Right lobe of liver (tissue), 6 donors: ENCODE measurements around the gene IL6R. TPM values are rescaled to one million over a fixed set of nuclear protein-coding genes. Genes with fewer than 3 reads are reported as not detected.

Experiments
- ATAC-seq, 4 donors: fragments of 200-7000 bp; cut with Tn5 transposase; one replicate each; pipeline ENCODE4 v1.9.1; 2020; ENCODE audit warnings: mild to moderate bottlenecking in 4 of 4, moderate library complexity in 4 of 4
- DNase-seq, 3 donors: peaks; one replicate each; pipeline ENCODE4 v3.0.0-alpha.2; 2020
- H3K27ac ChIP-seq, 3 donors: fragments of 200-600 bp; one replicate each; pipeline ENCODE4 v1.8.0; 2022
- H3K27me3 ChIP-seq, 2 donors: fragments of 200-600 bp; one replicate each; pipeline ENCODE4 v1.8.0; 2022
- H3K36me3 ChIP-seq, 4 donors: fragments of 200-600 bp; sonication (generic) in 1 of 4; one replicate each; pipeline versions ENCODE4 v1.5.1 to v1.8.0; 2017 to 2022; ENCODE audit warnings: control low read depth in 1 of 4
- H3K4me1 ChIP-seq, 4 donors: fragments of 200-600 bp; sonication (generic) in 1 of 4; one replicate each; pipeline versions ENCODE4 v1.5.1 to v1.8.0; 2017 to 2022; ENCODE audit warnings: control low read depth in 1 of 4
- H3K4me3 ChIP-seq, 3 donors: fragments of 200-600 bp; one replicate each; pipeline ENCODE4 v1.8.0; 2022
- H3K9me3 ChIP-seq, 4 donors: fragments of 200-600 bp; sonication (generic) in 1 of 4; one replicate each; pipeline versions ENCODE4 v1.5.1 to v1.8.0; 2017 to 2022; ENCODE audit warnings: control low read depth in 1 of 4
- POLR2A ChIP-seq: fragments of 450-650 bp; IDR thresholded peaks from one replicate; pipeline ENCODE4 v1.6.1; 2017; ENCODE audit warnings: antibody characterized with exemption, mild to moderate bottlenecking
- WGBS: methylation state at CpG from one replicate; pipeline ENCODE4 v1.1.6; 2018; ENCODE audit warnings: low coverage, low lambda C conversion rate; ENCODE audit not compliant: insufficient coverage; ENCODE audit errors: missing lambda C conversion rate; 5-methylcytosine and 5-hydroxymethylcytosine counted together
- intact Hi-C, 2 donors: fragments of 100-400 bp; cut with DNase I; formaldehyde crosslinking; loops; one replicate each; pipeline versions ENCODE4 v1.11.2 to v1.14.1; 2022
- total RNA-seq, 6 experiments: library from RNA; depleted of rRNA in 2 of 6; stranded (reverse); fragments of >200 nt in 2 of 6; fragmentation: NEBNext Ultra II Directional in 3 of 6; extraction: Animal tissue kit (Norgen Biotek cat#: 25700) in 3 of 6; gene quantifications; one replicate each; pipeline versions ENCODE4 v1.1.0 to v1.2.4, GENCODE V29; 2016 to 2023
- TF ChIP-seq, protein P1 (sequence below), 4 donors: fragments of 200-600 bp in 3 of 4; fragments of 450-650 bp in 1 of 4; IDR thresholded peaks; one replicate each; pipeline versions ENCODE4 v1.5.1 to v1.8.0; 2016 to 2022; ENCODE audit warnings: antibody characterized with exemption in 4 of 4, mild to moderate bottlenecking in 2 of 4
- donor health status: DM: no; HTN: yes; CAD: no.
- donor health status: DM: no; HTN: no; CAD: no.
- donor health status: DM: no; HTN: no; CAD: no.
- donor health status: DM: no; HTN: yes; CAD: no.
- donor health status: DM: no; HTN: yes; CAD: no.

Gene IL6R
- total RNA-seq, 6 experiments from 2014 or later = 32.2 to 145 (median 68.2) TPM

DNA sequence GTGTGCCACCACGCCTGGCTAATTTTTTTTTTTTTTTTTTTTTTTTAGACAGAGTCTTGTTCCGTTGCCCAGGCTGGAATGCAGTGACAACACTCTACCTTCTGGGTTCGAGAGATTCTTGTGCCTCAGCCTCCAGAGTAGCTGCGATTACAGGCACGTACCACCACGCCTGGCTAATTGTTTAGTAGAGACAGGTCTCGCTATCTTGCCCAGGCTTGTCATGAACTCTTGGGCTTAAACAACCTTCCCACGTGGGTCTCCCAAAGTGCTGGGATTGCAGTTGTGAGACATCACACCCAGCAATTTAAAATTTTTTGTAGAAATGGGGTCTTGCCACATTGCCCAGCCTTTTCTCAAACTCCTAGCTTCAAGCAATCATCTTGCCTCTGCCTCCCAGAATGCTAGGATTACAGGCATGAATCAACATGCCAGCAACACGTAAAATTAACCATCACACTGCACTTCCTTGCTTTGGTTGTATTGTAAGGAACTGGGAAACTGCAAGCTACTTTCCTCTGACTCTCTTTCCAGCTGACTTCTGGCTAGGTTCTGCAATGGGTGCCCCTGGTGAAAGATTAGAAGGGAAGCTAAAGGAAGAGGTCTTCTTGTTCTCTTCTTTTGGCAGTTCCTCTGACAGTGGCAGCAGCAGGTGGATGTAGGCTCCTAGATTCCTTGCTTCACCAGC is 13.9 kb upstream of the IL6R start:
- ATAC-seq (no peak), DNase-seq (no peak)
- H3K4me3 ChIP-seq = no peak overlapping the region
- no peaks in the 10 kb centered on the region for H3K9me3 ChIP-seq
- H3K27ac ChIP-seq = no peak overlapping the region
- no peaks in the 10 kb centered on the region for H3K27me3 ChIP-seq
- intact Hi-C loops = no loop called here
- peaks cover 0 to 5% (median 0%) of the 10 kb centered on the region in 4 donors for H3K4me1 ChIP-seq
- TF ChIP-seq, protein P1, sequence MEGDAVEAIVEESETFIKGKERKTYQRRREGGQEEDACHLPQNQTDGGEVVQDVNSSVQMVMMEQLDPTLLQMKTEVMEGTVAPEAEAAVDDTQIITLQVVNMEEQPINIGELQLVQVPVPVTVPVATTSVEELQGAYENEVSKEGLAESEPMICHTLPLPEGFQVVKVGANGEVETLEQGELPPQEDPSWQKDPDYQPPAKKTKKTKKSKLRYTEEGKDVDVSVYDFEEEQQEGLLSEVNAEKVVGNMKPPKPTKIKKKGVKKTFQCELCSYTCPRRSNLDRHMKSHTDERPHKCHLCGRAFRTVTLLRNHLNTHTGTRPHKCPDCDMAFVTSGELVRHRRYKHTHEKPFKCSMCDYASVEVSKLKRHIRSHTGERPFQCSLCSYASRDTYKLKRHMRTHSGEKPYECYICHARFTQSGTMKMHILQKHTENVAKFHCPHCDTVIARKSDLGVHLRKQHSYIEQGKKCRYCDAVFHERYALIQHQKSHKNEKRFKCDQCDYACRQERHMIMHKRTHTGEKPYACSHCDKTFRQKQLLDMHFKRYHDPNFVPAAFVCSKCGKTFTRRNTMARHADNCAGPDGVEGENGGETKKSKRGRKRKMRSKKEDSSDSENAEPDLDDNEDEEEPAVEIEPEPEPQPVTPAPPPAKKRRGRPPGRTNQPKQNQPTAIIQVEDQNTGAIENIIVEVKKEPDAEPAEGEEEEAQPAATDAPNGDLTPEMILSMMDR (IDR thresholded peaks at IDR 0.05) = no peak
- no peak for TF ChIP-seq POLR2A
- 75% methylated on average over 3 of the region's 9 CpGs for WGBS
- no peaks in the 10 kb centered on the region for H3K36me3 ChIP-seq

DNA sequence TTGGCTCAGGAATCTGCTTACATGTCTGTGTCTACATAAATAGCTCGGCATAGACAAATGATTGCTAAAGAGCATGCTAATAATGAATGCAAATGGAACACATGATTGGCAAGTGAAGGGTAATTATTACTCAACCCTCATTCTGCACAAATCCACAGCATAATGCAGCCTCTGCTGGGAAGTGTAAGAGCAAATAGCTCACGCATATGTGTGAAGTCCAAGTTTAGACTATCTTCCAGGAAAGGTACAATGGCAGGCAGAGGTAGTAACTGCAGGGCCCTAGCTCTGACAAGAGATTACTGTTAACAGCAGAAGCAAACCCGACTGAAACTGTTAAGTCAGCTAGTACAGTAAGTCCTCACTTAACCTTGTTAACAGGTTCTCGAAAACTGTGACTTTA is 7.0 kb upstream of the IL6R start:
- peak; percentile 73 to 87 (median 80) for ATAC-seq
- 33% methylated on average over 4 of the region's 4 CpGs for WGBS
- H3K4me3 ChIP-seq = no peak overlapping the region
- peak in 1 of 3 donors; percentile 11 for DNase-seq
- no peaks in the 10 kb centered on the region for H3K9me3 ChIP-seq
- H3K27ac ChIP-seq = no peak overlapping the region
- H3K36me3 ChIP-seq = no peaks in the 10 kb centered on the region
- H3K27me3 ChIP-seq = no peaks in the 10 kb centered on the region
- intact Hi-C loops = no loop called here
- H3K4me1 ChIP-seq = peaks cover 0 to 6% (median 0%) of the 10 kb centered on the region in 4 donors
- TF ChIP-seq, protein P1 (IDR thresholded peaks at IDR 0.05) = no peak
- TF ChIP-seq POLR2A = no peak

DNA sequence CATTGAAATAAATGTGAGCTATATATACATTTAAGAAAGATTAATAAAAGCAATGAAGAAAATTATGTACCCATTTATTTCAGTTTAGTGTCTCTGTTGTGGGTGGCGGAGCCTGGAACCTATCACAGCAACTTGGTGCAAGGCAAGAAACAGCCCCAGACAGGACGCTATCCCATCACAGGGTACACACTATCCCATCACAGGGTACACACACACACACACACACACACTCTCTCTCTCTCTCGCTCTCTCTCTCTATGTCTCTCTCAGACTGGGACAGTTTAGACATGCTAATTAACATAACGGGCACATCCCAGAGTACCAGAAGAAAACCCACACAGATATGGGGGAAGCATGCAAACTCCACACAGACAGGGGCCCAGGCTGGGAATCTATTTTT is 6.5 kb upstream of the IL6R start:
- no peak for TF ChIP-seq POLR2A
- TF ChIP-seq, protein P1 (IDR thresholded peaks at IDR 0.05) = no peak
- 92% methylated on average over 3 of the region's 4 CpGs for WGBS
- H3K36me3 ChIP-seq = no peaks in the 10 kb centered on the region
- peaks cover 0 to 11% (median 2%) of the 10 kb centered on the region in 4 donors for H3K4me1 ChIP-seq
- H3K9me3 ChIP-seq = no peaks in the 10 kb centered on the region
- no peak overlapping the region for H3K27ac ChIP-seq
- no peak for ATAC-seq
- no peak for DNase-seq
- no peak overlapping the region for H3K4me3 ChIP-seq
- H3K27me3 ChIP-seq = no peaks in the 10 kb centered on the region
- intact Hi-C loops = no loop called here

DNA sequence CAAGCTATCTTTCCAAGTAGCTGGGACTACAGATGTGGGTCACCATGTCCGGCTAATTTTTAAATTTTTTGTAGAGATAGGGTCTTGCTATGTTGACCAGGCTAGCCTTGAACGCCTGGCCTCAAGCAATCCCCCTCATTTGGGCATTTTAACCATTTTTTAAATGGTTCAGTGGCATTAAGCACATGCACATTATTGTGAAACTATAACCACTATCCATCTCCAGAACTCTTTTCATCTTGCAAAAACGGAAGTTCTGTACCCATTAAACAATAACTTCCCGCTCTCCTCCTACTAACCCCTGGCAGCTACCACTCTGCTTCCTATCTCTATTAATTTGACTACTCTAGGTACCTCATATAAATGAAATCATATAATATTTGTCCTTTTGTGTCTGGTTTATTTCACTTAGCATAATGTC is 4.8 kb upstream of the IL6R start:
- intact Hi-C loops = no loop called here
- Histone ChIP-seq H3K4me3 (no peak overlapping the region), H3K27ac (no peak overlapping the region), H3K9me3 (no peaks in the 10 kb centered on the region), H3K4me1 (peaks cover 0 to 22% (median 7%) of the 10 kb centered on the region in 4 donors), H3K27me3 (no peaks in the 10 kb centered on the region), H3K36me3 (no peaks in the 10 kb centered on the region)
- TF ChIP-seq, protein P1 (IDR thresholded peaks at IDR 0.05) = no peak
- TF ChIP-seq POLR2A = no peak
- ATAC-seq (no peak), DNase-seq (no peak)
- 57% methylated on average over 4 of the region's 4 CpGs for WGBS
